SK-N-MC (cell line): Measurements from ENCODE around the gene PLEK.

ENCODE experiments used
- EZH2 ChIP-seq: fragments of 200-600 bp; sonication (generic); IDR thresholded peaks from one replicate; pipeline ENCODE4 v1.6.1; 2017; ENCODE audit warnings: antibody characterized with exemption
- FOXP2 ChIP-seq: optimal IDR thresholded peaks from 2 replicates; pipeline ENCODE3; 2011; ENCODE audit warnings: mild to moderate bottlenecking, moderate library complexity; ENCODE audit not compliant: insufficient read depth; ENCODE audit errors: extremely low read length, control extremely low read depth
- POLR2AphosphoS5 ChIP-seq: IDR thresholded peaks from 2 replicates; pipeline ENCODE4 v1.6.1; 2012; ENCODE audit warnings: mild to moderate bottlenecking, low read depth, low read length, borderline replicate concordance

DNA sequence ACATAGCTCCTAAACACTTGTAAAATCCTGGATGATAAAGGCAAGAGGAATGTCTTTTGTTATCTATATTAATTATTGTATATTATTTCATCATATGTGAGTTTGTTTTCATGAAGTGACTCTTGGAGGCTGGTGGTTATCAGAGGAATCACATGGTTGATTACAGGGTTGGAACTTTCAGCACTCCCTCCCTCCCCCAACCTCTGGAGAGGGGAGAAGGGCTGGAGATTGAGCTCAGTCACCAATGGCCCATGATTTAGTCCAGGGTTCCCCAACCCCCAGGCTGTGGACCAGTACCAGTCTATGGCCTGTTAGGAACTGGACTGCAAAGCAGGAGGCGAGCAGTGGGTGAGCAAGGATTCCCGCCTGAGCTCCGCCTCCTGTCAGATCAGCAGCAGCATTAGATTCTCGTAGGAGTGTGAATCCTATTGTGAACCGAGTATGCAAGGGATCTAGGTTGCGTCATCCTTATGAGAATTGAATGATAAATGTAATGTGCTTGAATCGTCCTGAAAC is 64.3 kb downstream of the PLEK start:
- TF ChIP-seq EZH2 (no peak), POLR2AphosphoS5 (no peak), FOXP2 (no peak)
